ENCODE measurements around the gene MRPL50.

Gene MRPL50

GRCh38 chr9:101369884-101370531, 28.4 kb downstream of the MRPL50 start:
- TF ChIP-seq, protein P1, sequence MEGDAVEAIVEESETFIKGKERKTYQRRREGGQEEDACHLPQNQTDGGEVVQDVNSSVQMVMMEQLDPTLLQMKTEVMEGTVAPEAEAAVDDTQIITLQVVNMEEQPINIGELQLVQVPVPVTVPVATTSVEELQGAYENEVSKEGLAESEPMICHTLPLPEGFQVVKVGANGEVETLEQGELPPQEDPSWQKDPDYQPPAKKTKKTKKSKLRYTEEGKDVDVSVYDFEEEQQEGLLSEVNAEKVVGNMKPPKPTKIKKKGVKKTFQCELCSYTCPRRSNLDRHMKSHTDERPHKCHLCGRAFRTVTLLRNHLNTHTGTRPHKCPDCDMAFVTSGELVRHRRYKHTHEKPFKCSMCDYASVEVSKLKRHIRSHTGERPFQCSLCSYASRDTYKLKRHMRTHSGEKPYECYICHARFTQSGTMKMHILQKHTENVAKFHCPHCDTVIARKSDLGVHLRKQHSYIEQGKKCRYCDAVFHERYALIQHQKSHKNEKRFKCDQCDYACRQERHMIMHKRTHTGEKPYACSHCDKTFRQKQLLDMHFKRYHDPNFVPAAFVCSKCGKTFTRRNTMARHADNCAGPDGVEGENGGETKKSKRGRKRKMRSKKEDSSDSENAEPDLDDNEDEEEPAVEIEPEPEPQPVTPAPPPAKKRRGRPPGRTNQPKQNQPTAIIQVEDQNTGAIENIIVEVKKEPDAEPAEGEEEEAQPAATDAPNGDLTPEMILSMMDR (IDR thresholded peaks at IDR 0.05; ENCODE audit: low read depth, low read length, missing control alignments), result no peak
- no peak overlapping the region for H3K4me3 ChIP-seq (replicated peaks; ENCODE audit: low read depth, low read length)
- no peak for DNase-seq (ENCODE audit: extremely low read depth, low read depth)

DNA sequence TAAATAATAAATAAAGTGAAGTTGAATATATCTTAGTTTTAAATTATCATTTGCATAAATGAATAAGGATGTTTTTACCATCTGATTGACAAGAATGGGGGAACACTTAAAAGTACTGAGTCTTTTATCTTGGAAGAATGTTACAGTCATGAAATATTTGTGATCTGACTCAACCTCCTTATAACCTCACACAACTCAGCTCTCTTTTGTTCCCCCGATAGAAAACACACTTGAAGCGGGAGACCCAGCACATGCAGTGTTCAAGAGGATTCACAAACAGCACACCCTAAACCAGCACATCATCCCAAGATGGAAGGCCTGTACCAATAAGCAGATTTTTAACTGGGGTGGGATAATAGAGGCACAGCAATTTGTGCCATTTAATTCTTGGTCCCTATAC, 29.1 kb downstream of the MRPL50 start:
- TF ChIP-seq, protein P1 (IDR thresholded peaks at IDR 0.05; ENCODE audit: low read depth, low read length, missing control alignments), result no peak
- no peak for DNase-seq (ENCODE audit: extremely low read depth, low read depth)
- no peak overlapping the region for H3K4me3 ChIP-seq (replicated peaks; ENCODE audit: low read depth, low read length)

GRCh38 chr9:101367323-101367722, 31.1 kb downstream of the MRPL50 start:
- TF ChIP-seq, protein P1 (IDR thresholded peaks at IDR 0.05; ENCODE audit: low read depth, low read length, missing control alignments), result no peak
- no peak overlapping the region for H3K4me3 ChIP-seq (replicated peaks; ENCODE audit: low read depth, low read length)
- no peak for DNase-seq (ENCODE audit: extremely low read depth, low read depth)

GRCh38 chr9:101366038-101366756, 32.2 kb downstream of the MRPL50 start:
- TF ChIP-seq, protein P1 (IDR thresholded peaks at IDR 0.05; ENCODE audit: low read depth, low read length, missing control alignments), result no peak
- H3K4me3 ChIP-seq (replicated peaks; ENCODE audit: low read depth, low read length), result no peak overlapping the region
- DNase-seq (ENCODE audit: extremely low read depth, low read depth), result no peak

- no peak overlapping the region for H3K4me3 ChIP-seq (replicated peaks; ENCODE audit: low read depth, low read length)
- DNase-seq (ENCODE audit: extremely low read depth, low read depth), result no peak
- TF ChIP-seq, protein P1 (IDR thresholded peaks at IDR 0.05; ENCODE audit: low read depth, low read length, missing control alignments), result no peak
Measured at GRCh38 chr9:101365181-101365580, 33.2 kb downstream of the MRPL50 start.

- DNase-seq (ENCODE audit: extremely low read depth, low read depth), result no peak
- no peak overlapping the region for H3K4me3 ChIP-seq (replicated peaks; ENCODE audit: low read depth, low read length)
- TF ChIP-seq, protein P1 (IDR thresholded peaks at IDR 0.05; ENCODE audit: low read depth, low read length, missing control alignments), result no peak
Measured at GRCh38 chr9:101362450-101362849, 36.0 kb downstream of the MRPL50 start.

Data from HFF-Myc (cell line).